NB4 (cell line): ENCODE results near the gene TMCO4.

Experiments
- CTCF ChIP-seq: IDR thresholded peaks from one replicate; pipeline ENCODE4 v1.5.1; 2012; ENCODE audit warnings: low read depth, low read length
- MAX ChIP-seq: IDR thresholded peaks from 2 replicates; pipeline ENCODE4 v1.6.1; 2011; ENCODE audit warnings: low read depth, low read length
- POLR2A ChIP-seq: IDR thresholded peaks from 2 replicates; pipeline ENCODE4 v1.6.1; 2011; ENCODE audit warnings: mild to moderate bottlenecking; ENCODE audit not compliant: insufficient read length; ENCODE audit errors: extremely low read depth

- TF ChIP-seq CTCF (no peak), MAX (no peak), POLR2A (no peak)
These were observed 45.2 kb upstream of the TMCO4 start for GRCh38 chr1:19844731-19845495.
